Hepatocyte (in vitro differentiated cells): Measurements from ENCODE around the gene PLRG1. TPM values are rescaled to one million over a fixed set of nuclear protein-coding genes. Genes with fewer than 3 reads are reported as not detected.

Experiments
- DNase-seq: peaks from one replicate; pipeline ENCODE4 v3.0.0-alpha.2; 2016; ENCODE audit warnings: low spot score
- H2AFZ ChIP-seq: fragments of 200-600 bp; sonication (generic); 2 replicates; pipeline ENCODE4 v1.6.0; 2016; ENCODE audit warnings: antibody characterized with exemption, mild to moderate bottlenecking
- H3K27ac ChIP-seq: fragments of 200-600 bp; sonication (generic); 2 replicates; pipeline ENCODE4 v1.5.1; 2016; ENCODE audit warnings: mild to moderate bottlenecking
- H3K27me3 ChIP-seq: fragments of 200-600 bp; sonication (generic); 2 replicates; pipeline ENCODE4 v1.6.1; 2016
- H3K36me3 ChIP-seq: fragments of 200-600 bp; sonication (generic); replicated peaks from 2 replicates; pipeline ENCODE4 v1.5.1; 2016; ENCODE audit warnings: low read depth; ENCODE audit not compliant: insufficient read depth
- H3K4me1 ChIP-seq: fragments of 200-600 bp; sonication (generic); 2 replicates; pipeline ENCODE4 v1.5.1; 2016; ENCODE audit warnings: mild to moderate bottlenecking, moderate library complexity; ENCODE audit not compliant: insufficient read depth
- H3K4me2 ChIP-seq: fragments of 200-600 bp; sonication (generic); 2 replicates; pipeline ENCODE4 v1.6.0; 2016
- H3K4me3 ChIP-seq: fragments of 200-600 bp; sonication (generic); 2 replicates; pipeline ENCODE4 v1.5.1; 2016; ENCODE audit warnings: mild to moderate bottlenecking
- H3K79me2 ChIP-seq: fragments of 200-600 bp; sonication (generic); 2 replicates; pipeline ENCODE4 v1.6.0; 2017; ENCODE audit warnings: mild to moderate bottlenecking
- H3K9me2 ChIP-seq: fragments of 200-600 bp; sonication (generic); replicated peaks from 2 replicates; pipeline ENCODE4 v1.6.0; 2017; ENCODE audit warnings: mild to moderate bottlenecking; ENCODE audit not compliant: insufficient read depth
- H3K9me3 ChIP-seq: fragments of 200-600 bp; sonication (generic); 2 replicates; pipeline ENCODE4 v1.5.1; 2016; ENCODE audit warnings: low read depth, mild to moderate bottlenecking
- H4K20me1 ChIP-seq: fragments of 200-600 bp; sonication (generic); 2 replicates; pipeline ENCODE4 v1.6.0; 2016; ENCODE audit warnings: mild to moderate bottlenecking; ENCODE audit not compliant: insufficient read depth, poor library complexity, severe bottlenecking
- CTCF ChIP-seq: fragments of 200-600 bp; sonication (generic); IDR thresholded peaks from 2 replicates; pipeline ENCODE4 v1.5.1; 2016; ENCODE audit warnings: antibody characterized with exemption, mild to moderate bottlenecking; ENCODE audit not compliant: poor library complexity
- EZH2 ChIP-seq: fragments of 200-600 bp; sonication (generic); IDR thresholded peaks from 2 replicates; pipeline ENCODE4 v1.6.1; 2016; ENCODE audit warnings: antibody characterized with exemption, mild to moderate bottlenecking, borderline replicate concordance
- EZH2phosphoT487 ChIP-seq: fragments of 200-600 bp; sonication (generic); IDR thresholded peaks from one replicate; pipeline ENCODE4 v1.6.1; 2018; ENCODE audit warnings: antibody characterized with exemption, mild to moderate bottlenecking, low read depth, moderate library complexity; ENCODE audit not compliant: unreplicated experiment, severe bottlenecking
- WGBS: methylation state at CpG from one replicate; pipeline ENCODE4 v1.1.6; 2016; ENCODE audit warnings: low lambda C conversion rate; ENCODE audit errors: missing lambda C conversion rate; 5-methylcytosine and 5-hydroxymethylcytosine counted together
- polyA plus RNA-seq: library from polyadenylated mRNA; unstranded; fragments of >200 nt; fragmentation: Nextera tagmentation; extraction: Ambion mirVana; gene quantifications from 2 replicates; pipeline ENCODE4 v1.2.1, GENCODE V29; 2016
- total RNA-seq: library from RNA; depleted of rRNA; stranded (reverse); fragments of >200 nt; gene quantifications from 2 replicates; pipeline ENCODE4 v1.2.3, GENCODE V29; 2014

PLRG1 gene
- total and polyA plus RNA-seq, 2 experiments from 2014 or later = 54.4 to 63.9 TPM

- H3K27me3 ChIP-seq = peaks cover 89% of the 10 kb centered on the region
- peak within 1 kb of the TSS; percentile 63 for H2AFZ ChIP-seq
- peak within 1 kb of the TSS; percentile 35 for H3K4me3 ChIP-seq
- TF ChIP-seq EZH2phosphoT487 (no peak), EZH2 (no peak), CTCF (no peak)
- H3K4me1 ChIP-seq = peaks cover 16% of the 10 kb centered on the region
- no peak within 1 kb of the TSS for H3K27ac ChIP-seq
- WGBS = under 1% methylated on average over 25 of the region's 53 CpGs
- H3K9me3 ChIP-seq = no peaks in the 10 kb centered on the region
- H3K4me2 ChIP-seq = peak within 1 kb of the TSS; percentile 77
- peak; percentile 82 for DNase-seq
- no peaks in the 10 kb centered on the region for H3K9me2 ChIP-seq
- no peaks in the 10 kb centered on the region for H3K79me2 ChIP-seq
- no peaks in the 10 kb centered on the region for H3K36me3 ChIP-seq
- H4K20me1 ChIP-seq = no peaks in the 10 kb centered on the region
Measured at GRCh38 chr4:154491341-154492271, 58.6 kb downstream of the PLRG1 start, which contains the start of gene DCHS2. TSS of gene DCHS2 (minus strand) at chr4:154491799. CDS start at chr4:154491355, 444 bp downstream.

GRCh38 chr4:154490583-154491340 lies 59.4 kb downstream of the PLRG1 start:
- Histone ChIP-seq H3K27me3 (peaks cover 92% of the 10 kb centered on the region), H4K20me1 (no peaks in the 10 kb centered on the region), H3K9me3 (no peaks in the 10 kb centered on the region), H3K27ac (no peak overlapping the region), H3K4me3 (peak overlapping the region; percentile 35), H3K4me1 (peaks cover 16% of the 10 kb centered on the region), H3K4me2 (peak overlapping the region; percentile 77), H3K36me3 (no peaks in the 10 kb centered on the region), H2AFZ (peak overlapping the region; percentile 49), H3K79me2 (no peaks in the 10 kb centered on the region), H3K9me2 (no peaks in the 10 kb centered on the region)
- DNase-seq = peak; percentile 49
- TF ChIP-seq CTCF (no peak), EZH2 (peak; percentile 66)
- WGBS = 6% methylated on average over 75 of the region's 76 CpGs

GRCh38 chr4:154490234-154490582 lies 60.0 kb downstream of the PLRG1 start:
- peak; percentile 64 for TF ChIP-seq EZH2
- TF ChIP-seq EZH2phosphoT487 = no peak
- TF ChIP-seq CTCF = no peak
- Histone ChIP-seq H3K4me3 (no peak overlapping the region), H3K4me1 (peaks cover 16% of the 10 kb centered on the region), H3K9me2 (no peaks in the 10 kb centered on the region), H3K27ac (no peak overlapping the region), H3K36me3 (no peaks in the 10 kb centered on the region), H3K79me2 (no peaks in the 10 kb centered on the region), H3K9me3 (no peaks in the 10 kb centered on the region), H4K20me1 (no peaks in the 10 kb centered on the region), H3K27me3 (peaks cover 97% of the 10 kb centered on the region), H3K4me2 (peak overlapping the region; percentile 77), H2AFZ (peak overlapping the region; percentile 49)
- WGBS = 11% methylated on average over 53 of the region's 55 CpGs
- DNase-seq = peak; percentile 8
